A673 (cell line): ENCODE data around the gene PDCD11. TPM values are rescaled to one million over a fixed set of nuclear protein-coding genes. Genes with fewer than 3 reads are reported as not detected.

Experiments
- BruUV-seq: library from RNA; stranded (reverse); fragments of 400-500 nt; replicated peaks from 2 replicates; lab custom pipeline; 2021; lab: Mats Ljungman, UMichigan
- CTCF ChIA-PET: fragments of 300-600 bp; sonication (Branson Sonifier 250); formaldehyde crosslinking; loops from one replicate; lab custom pipeline; 2022; ENCODE audit warnings: antibody characterized with exemption; lab: Charles Lee
- POLR2A ChIA-PET: fragments of 300-600 bp; sonication (Branson Sonifier 250); formaldehyde crosslinking; loops from one replicate; lab custom pipeline; 2022; ENCODE audit warnings: antibody characterized with exemption; ENCODE audit not compliant: low non-redundant PET; lab: Charles Lee
- DNase-seq: peaks from one replicate; pipeline ENCODE4 v3.0.0-alpha.2; 2015; ENCODE audit warnings: low spot score
- H3K27ac ChIP-seq: fragments of 200-600 bp; sonication (generic); 2 replicates; pipeline ENCODE4 v1.5.1; 2016; ENCODE audit warnings: mixed run types, low read depth, mild to moderate bottlenecking, mixed read lengths, antibody characterized with exemption, low read length; ENCODE audit not compliant: poor library complexity, severe bottlenecking
- H3K27me3 ChIP-seq: fragments of 200-600 bp; sonication (generic); replicated peaks from 2 replicates; pipeline ENCODE4 v1.6.1; 2017; ENCODE audit warnings: mixed run types, low read depth, mild to moderate bottlenecking, mixed read lengths, antibody characterized with exemption, low read length; ENCODE audit not compliant: insufficient read depth, poor library complexity
- H3K36me3 ChIP-seq: fragments of 200-600 bp; sonication (generic); 2 replicates; pipeline ENCODE4 v1.6.1; 2016; ENCODE audit warnings: mixed run types, mild to moderate bottlenecking, mixed read lengths, antibody characterized with exemption, low read length; ENCODE audit not compliant: insufficient read depth, poor library complexity, severe bottlenecking
- H3K4me1 ChIP-seq: fragments of 200-600 bp; sonication (generic); 2 replicates; pipeline ENCODE4 v1.6.1; 2017; ENCODE audit warnings: mixed run types, mild to moderate bottlenecking, mixed read lengths, antibody characterized with exemption, low read length; ENCODE audit not compliant: insufficient read depth, poor library complexity, severe bottlenecking
- H3K4me3 ChIP-seq: fragments of 200-600 bp; sonication (generic); 2 replicates; pipeline ENCODE4 v1.5.1; 2016; ENCODE audit warnings: low read depth, mixed run types, mild to moderate bottlenecking, mixed read lengths, low read length; ENCODE audit not compliant: poor library complexity, severe bottlenecking
- H3K9me3 ChIP-seq: fragments of 200-600 bp; sonication (generic); 2 replicates; pipeline ENCODE4 v1.6.1; 2016; ENCODE audit warnings: mixed run types, low read depth, mild to moderate bottlenecking, mixed read lengths, antibody characterized with exemption, low read length; ENCODE audit not compliant: poor library complexity, severe bottlenecking
- EZH2 ChIP-seq: fragments of 200-600 bp; sonication (generic); IDR thresholded peaks from 2 replicates; pipeline ENCODE4 v1.6.1; 2017; ENCODE audit warnings: borderline replicate concordance, low read depth, mild to moderate bottlenecking, mixed read lengths, antibody characterized with exemption, low read length; ENCODE audit not compliant: poor library complexity, severe bottlenecking
- intact Hi-C: fragments of 100-400 bp; cut with micrococcal nuclease; formaldehyde crosslinking; loops from one replicate; pipeline ENCODE4 v1.10.0; 2022; ENCODE audit not compliant: unreplicated experiment
- total RNA-seq: library from RNA; stranded (reverse); gene quantifications from 2 replicates; pipeline ENCODE4 v1.2.3, GENCODE V29; 2021
- TF ChIP-seq, protein P1 (sequence below): fragments of 300-800, 200-600 bp; sonication (generic); conservative IDR thresholded peaks from 2 replicates; pipeline ENCODE4 v1.5.1; 2017; ENCODE audit warnings: low read depth, mild to moderate bottlenecking, antibody characterized with exemption, low read length, moderate library complexity, mixed read lengths

The PDCD11 gene
- total RNA-seq, 1 experiment from 2014 or later = 78.1 TPM

DNA sequence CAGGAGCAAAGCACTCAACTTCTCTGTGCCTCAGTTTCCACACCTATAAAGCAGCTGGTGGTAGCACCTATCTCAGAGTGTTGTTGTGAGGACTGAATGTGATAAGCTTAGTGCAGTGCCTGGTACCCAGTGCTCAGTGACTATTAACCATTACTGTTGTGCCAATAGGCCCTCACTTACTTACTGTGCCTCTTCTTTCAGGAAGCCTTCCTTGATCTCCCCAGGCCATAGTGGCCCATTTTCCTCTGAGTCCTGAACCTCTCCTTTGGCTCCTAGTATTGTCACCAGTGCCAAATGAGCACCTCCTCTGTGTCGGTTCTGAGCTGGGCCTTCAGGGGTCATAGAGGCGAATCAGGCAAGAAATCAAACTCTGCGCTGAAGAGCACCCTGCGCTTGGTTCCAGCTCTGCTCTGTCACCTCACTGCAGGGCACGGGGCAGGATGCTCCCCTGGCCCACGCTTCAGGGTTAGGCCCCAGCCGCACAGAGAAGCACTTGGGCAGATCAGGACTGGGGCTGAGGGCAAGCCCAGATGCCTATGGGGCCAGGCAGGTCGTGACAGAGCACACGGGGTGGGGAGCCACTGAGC is 59.7 kb downstream of the PDCD11 start:
- no peaks in the 10 kb centered on the region for H3K27me3 ChIP-seq
- intact Hi-C loops = no loop called here
- no peaks in the 10 kb centered on the region for H3K36me3 ChIP-seq
- ChIA-PET CTCF (no interaction called here), POLR2A (no interaction called here)
- TF ChIP-seq EZH2 = no peak
- TF ChIP-seq, protein P1, sequence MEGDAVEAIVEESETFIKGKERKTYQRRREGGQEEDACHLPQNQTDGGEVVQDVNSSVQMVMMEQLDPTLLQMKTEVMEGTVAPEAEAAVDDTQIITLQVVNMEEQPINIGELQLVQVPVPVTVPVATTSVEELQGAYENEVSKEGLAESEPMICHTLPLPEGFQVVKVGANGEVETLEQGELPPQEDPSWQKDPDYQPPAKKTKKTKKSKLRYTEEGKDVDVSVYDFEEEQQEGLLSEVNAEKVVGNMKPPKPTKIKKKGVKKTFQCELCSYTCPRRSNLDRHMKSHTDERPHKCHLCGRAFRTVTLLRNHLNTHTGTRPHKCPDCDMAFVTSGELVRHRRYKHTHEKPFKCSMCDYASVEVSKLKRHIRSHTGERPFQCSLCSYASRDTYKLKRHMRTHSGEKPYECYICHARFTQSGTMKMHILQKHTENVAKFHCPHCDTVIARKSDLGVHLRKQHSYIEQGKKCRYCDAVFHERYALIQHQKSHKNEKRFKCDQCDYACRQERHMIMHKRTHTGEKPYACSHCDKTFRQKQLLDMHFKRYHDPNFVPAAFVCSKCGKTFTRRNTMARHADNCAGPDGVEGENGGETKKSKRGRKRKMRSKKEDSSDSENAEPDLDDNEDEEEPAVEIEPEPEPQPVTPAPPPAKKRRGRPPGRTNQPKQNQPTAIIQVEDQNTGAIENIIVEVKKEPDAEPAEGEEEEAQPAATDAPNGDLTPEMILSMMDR = no peak
- H3K27ac ChIP-seq = no peak overlapping the region
- DNase-seq = no peak
- peaks cover 2% of the 10 kb centered on the region for H3K4me1 ChIP-seq
- no TSS peak for BruUV-seq
- no peaks in the 10 kb centered on the region for H3K9me3 ChIP-seq
- H3K4me3 ChIP-seq = no peak overlapping the region

DNA sequence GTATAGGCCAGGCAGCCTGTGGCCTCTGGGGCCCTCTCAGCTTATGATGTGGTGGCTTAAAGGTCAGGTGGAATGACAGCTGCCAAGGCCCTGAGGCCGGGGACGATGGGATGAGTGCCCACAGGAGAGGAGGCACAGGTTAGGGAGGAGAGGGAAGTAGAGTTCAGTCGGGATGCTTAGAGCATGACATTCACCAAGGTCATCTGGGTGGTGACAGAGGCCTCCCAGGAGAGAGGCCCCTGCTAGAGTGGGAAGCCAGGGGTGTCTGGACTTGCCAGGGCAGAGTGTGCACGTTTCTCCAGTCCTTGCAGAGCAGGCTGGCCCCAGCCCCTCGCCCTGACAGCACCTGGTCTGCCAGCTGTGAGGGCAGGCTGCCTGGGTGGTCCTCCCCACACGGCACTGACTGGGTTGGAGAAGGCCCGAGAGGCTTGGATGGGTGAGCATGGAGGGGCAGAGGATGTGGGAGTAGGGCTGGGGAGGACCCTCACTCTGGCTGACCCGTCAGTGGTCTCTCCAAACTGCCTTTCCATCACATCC is 60.8 kb downstream of the PDCD11 start:
- no peak for DNase-seq
- BruUV-seq = no TSS peak
- H3K4me1 ChIP-seq = no peaks in the 10 kb centered on the region
- no peaks in the 10 kb centered on the region for H3K36me3 ChIP-seq
- no peak overlapping the region for H3K27ac ChIP-seq
- TF ChIP-seq, protein P1 = no peak
- no peak for TF ChIP-seq EZH2
- ChIA-PET POLR2A (no interaction called here), CTCF (no interaction called here)
- no peaks in the 10 kb centered on the region for H3K9me3 ChIP-seq
- H3K4me3 ChIP-seq = no peak overlapping the region
- intact Hi-C loops = no loop called here
- no peaks in the 10 kb centered on the region for H3K27me3 ChIP-seq

DNA sequence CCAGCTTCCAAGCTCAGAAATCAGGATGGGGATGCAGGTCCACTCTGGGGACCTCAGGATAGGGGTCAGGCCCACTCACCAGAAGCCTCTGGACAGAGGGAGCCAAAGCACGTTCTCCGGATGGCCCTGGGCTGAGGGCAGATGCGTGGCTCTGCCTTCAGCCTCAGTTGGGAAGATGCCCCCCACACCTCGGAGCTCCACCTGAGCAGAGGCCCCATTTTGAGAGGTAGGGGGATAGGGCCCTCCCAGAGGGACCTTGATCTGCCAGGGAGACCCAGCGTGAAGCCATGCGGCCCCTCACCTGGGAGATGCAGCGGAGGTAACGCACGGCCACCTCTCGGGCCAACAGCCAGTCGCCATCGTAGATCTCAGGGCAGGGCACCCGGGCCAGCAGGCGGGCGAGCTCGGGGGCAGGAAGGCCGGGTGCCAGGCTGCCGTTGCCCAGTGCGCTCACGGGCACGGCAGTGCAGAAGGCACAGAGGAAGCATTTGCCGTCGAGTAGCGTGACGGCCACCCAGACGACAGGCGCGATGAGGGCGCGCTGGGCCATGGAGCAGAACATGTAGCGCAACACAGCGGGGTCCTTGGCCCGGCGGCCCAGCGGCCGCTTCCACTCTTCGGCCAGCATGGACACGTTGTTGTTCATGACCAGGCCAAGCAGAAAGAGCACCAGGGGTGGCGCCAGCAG is 61.6 kb downstream of the PDCD11 start:
- intact Hi-C loops = no loop called here
- H3K4me3 ChIP-seq = no peak overlapping the region
- ChIA-PET POLR2A (no interaction called here), CTCF (no interaction called here)
- H3K4me1 ChIP-seq = no peaks in the 10 kb centered on the region
- DNase-seq = no peak
- H3K27me3 ChIP-seq = no peaks in the 10 kb centered on the region
- no peaks in the 10 kb centered on the region for H3K9me3 ChIP-seq
- H3K27ac ChIP-seq = no peak overlapping the region
- no TSS peak for BruUV-seq
- H3K36me3 ChIP-seq = no peaks in the 10 kb centered on the region
- no peak for TF ChIP-seq EZH2
- TF ChIP-seq, protein P1 = no peak
